Ascending aorta (tissue), 2 donors: ENCODE results near the gene CCDC141. TPM values are rescaled to one million over a fixed set of nuclear protein-coding genes. Genes with fewer than 3 reads are reported as not detected.

Experiments used
- DNase-seq, 2 donors: peaks; one replicate each; pipeline ENCODE4 v3.0.0-alpha.2; 2019; ENCODE audit warnings: low spot score in 2 of 2
- H3K27ac ChIP-seq, 2 donors: fragments of 200-600 bp; sonication (generic); one replicate each; pipeline ENCODE4 v1.5.1; 2016 to 2017; ENCODE audit warnings: mild to moderate bottlenecking in 1 of 2
- H3K27me3 ChIP-seq: fragments of 200-600 bp; sonication (generic); one replicate; pipeline ENCODE4 v1.5.1; 2017
- H3K36me3 ChIP-seq, 2 donors: fragments of 200-600 bp; sonication (generic); one replicate each; pipeline ENCODE4 v1.5.1; 2016
- H3K4me1 ChIP-seq, 2 donors: fragments of 200-600 bp; sonication (generic); one replicate each; pipeline ENCODE4 v1.5.1; 2016 to 2017; ENCODE audit warnings: mild to moderate bottlenecking in 1 of 2
- H3K4me3 ChIP-seq, 2 donors: fragments of 200-600 bp; sonication (generic); one replicate each; pipeline ENCODE4 v1.5.1; 2016 to 2017; ENCODE audit warnings: mild to moderate bottlenecking in 1 of 2
- H3K9me3 ChIP-seq, 2 donors: fragments of 200-600 bp; sonication (generic); one replicate each; pipeline ENCODE4 v1.5.1; 2016
- intact Hi-C: fragments of 100-400 bp; cut with DNase I; formaldehyde crosslinking; loops from one replicate; pipeline ENCODE4 v1.15.1; 2023
- total RNA-seq: library from RNA; depleted of rRNA; stranded (reverse); fragments of >200 nt; gene quantifications from one replicate; pipeline ENCODE4 v1.1.0, GENCODE V29; 2016
- TF ChIP-seq, protein P1 (sequence below), 3 experiments: fragments of 200-600 bp in 2 of 3; fragments of 450-650 bp in 1 of 3; sonication (generic) in 2 of 3; IDR thresholded peaks; one replicate each; pipeline ENCODE4 v1.5.1; 2016 to 2019; ENCODE audit warnings: antibody characterized with exemption in 3 of 3, mild to moderate bottlenecking in 1 of 3, moderate library complexity in 1 of 3

Gene CCDC141
- total RNA-seq, 1 donor from 2014 or later: 2.0 TPM

- Histone ChIP-seq H3K4me1 (peaks cover 0 to 20% of the 10 kb centered on the region in 2 donors), H3K4me3 (no peak overlapping the region), H3K36me3 (no peaks in the 10 kb centered on the region), H3K27me3 (no peaks in the 10 kb centered on the region), H3K9me3 (no peaks in the 10 kb centered on the region), H3K27ac (no peak overlapping the region)
- intact Hi-C loops: loop anchor here (2.0 to 5.0 kb wide), 3 partner anchors 17 to 90 kb away; no protein-coding TSS in a partner anchor
- no peak for DNase-seq
- TF ChIP-seq, protein P1, sequence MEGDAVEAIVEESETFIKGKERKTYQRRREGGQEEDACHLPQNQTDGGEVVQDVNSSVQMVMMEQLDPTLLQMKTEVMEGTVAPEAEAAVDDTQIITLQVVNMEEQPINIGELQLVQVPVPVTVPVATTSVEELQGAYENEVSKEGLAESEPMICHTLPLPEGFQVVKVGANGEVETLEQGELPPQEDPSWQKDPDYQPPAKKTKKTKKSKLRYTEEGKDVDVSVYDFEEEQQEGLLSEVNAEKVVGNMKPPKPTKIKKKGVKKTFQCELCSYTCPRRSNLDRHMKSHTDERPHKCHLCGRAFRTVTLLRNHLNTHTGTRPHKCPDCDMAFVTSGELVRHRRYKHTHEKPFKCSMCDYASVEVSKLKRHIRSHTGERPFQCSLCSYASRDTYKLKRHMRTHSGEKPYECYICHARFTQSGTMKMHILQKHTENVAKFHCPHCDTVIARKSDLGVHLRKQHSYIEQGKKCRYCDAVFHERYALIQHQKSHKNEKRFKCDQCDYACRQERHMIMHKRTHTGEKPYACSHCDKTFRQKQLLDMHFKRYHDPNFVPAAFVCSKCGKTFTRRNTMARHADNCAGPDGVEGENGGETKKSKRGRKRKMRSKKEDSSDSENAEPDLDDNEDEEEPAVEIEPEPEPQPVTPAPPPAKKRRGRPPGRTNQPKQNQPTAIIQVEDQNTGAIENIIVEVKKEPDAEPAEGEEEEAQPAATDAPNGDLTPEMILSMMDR (IDR thresholded peaks at IDR 0.05): no peak
These were observed 157.9 kb downstream of the CCDC141 start for GRCh38 chr2:178891959-178892485.

- DNase-seq: peak in 1 of 2 donors; percentile 86
- Histone ChIP-seq H3K36me3 (no peaks in the 10 kb centered on the region), H3K4me3 (no peak overlapping the region), H3K9me3 (no peaks in the 10 kb centered on the region), H3K27me3 (no peaks in the 10 kb centered on the region), H3K4me1 (peaks cover 0 to 20% of the 10 kb centered on the region in 2 donors), H3K27ac (no peak overlapping the region)
- TF ChIP-seq, protein P1 (IDR thresholded peaks at IDR 0.05): peak; percentile 82 to 94 (median 90)
- intact Hi-C loops: loop anchor here (2.0 to 5.0 kb wide), 3 partner anchors 17 to 89 kb away; no protein-coding TSS in a partner anchor
These were observed 158.5 kb downstream of the CCDC141 start for GRCh38 chr2:178891265-178891958.

- H3K36me3 ChIP-seq: no peaks in the 10 kb centered on the region
- TF ChIP-seq, protein P1 (IDR thresholded peaks at IDR 0.05): no peak
- H3K27ac ChIP-seq: peak overlapping the region in 1 of 2 donors; percentile 21
- H3K4me1 ChIP-seq: peaks cover 0 to 5% of the 10 kb centered on the region in 2 donors
- DNase-seq: no peak
- H3K9me3 ChIP-seq: no peaks in the 10 kb centered on the region
- intact Hi-C loops: no loop called here
- no peaks in the 10 kb centered on the region for H3K27me3 ChIP-seq
- H3K4me3 ChIP-seq: no peak overlapping the region
These were observed 163.9 kb downstream of the CCDC141 start for GRCh38 chr2:178886006-178886405.

GRCh38 chr2:178884440-178884839 is 165.5 kb downstream of the CCDC141 start:
- no peaks in the 10 kb centered on the region for H3K36me3 ChIP-seq
- TF ChIP-seq, protein P1 (IDR thresholded peaks at IDR 0.05): no peak
- no peaks in the 10 kb centered on the region for H3K27me3 ChIP-seq
- intact Hi-C loops: no loop called here
- no peaks in the 10 kb centered on the region for H3K9me3 ChIP-seq
- DNase-seq: no peak
- H3K4me3 ChIP-seq: no peak overlapping the region
- peak overlapping the region in 1 of 2 donors; percentile 1 for H3K27ac ChIP-seq
- H3K4me1 ChIP-seq: peaks cover 0 to 5% of the 10 kb centered on the region in 2 donors

GRCh38 chr2:178882666-178883440 is 167.1 kb downstream of the CCDC141 start:
- Histone ChIP-seq H3K27ac (peak overlapping the region; percentile 51 to 63), H3K36me3 (no peaks in the 10 kb centered on the region), H3K4me3 (no peak overlapping the region), H3K9me3 (no peaks in the 10 kb centered on the region), H3K4me1 (peaks cover 0 to 8% of the 10 kb centered on the region in 2 donors), H3K27me3 (no peaks in the 10 kb centered on the region)
- peak in 1 of 2 donors; percentile 70 for DNase-seq
- TF ChIP-seq, protein P1 (IDR thresholded peaks at IDR 0.05): no peak
- intact Hi-C loops: no loop called here
